Endothelial cell of umbilical vein (primary cell): ENCODE measurements around the gene RFC3. TPM values are rescaled to one million over a fixed set of nuclear protein-coding genes. Genes with fewer than 3 reads are reported as not detected.

ENCODE experiments used
- BruUV-seq: library from RNA; stranded (reverse); fragments of 400-500 nt; replicated peaks from 2 replicates; lab custom pipeline; 2021; lab: Mats Ljungman, UMichigan
- CTCF ChIA-PET: fragments of 300-600, 350-600 bp; sonication (Branson Sonifier 250); formaldehyde crosslinking; loops from one replicate; lab custom pipeline; 2021; ENCODE audit warnings: antibody characterized with exemption, inconsistent platforms; lab: Charles Lee
- POLR2A ChIA-PET: fragments of 300-600, 350-600 bp; sonication (Branson Sonifier 250); formaldehyde crosslinking; loops from one replicate; lab custom pipeline; 2021; ENCODE audit warnings: antibody characterized with exemption, inconsistent platforms; lab: Charles Lee
- DNase-seq: peaks from one replicate; pipeline ENCODE4 v3.0.0-alpha.2; 2011; ENCODE audit warnings: low read depth, low spot score
- FAIRE-seq: peaks from 2 replicates; lab custom pipeline; 2011; peaks lifted over from hg19 to GRCh38; lab: Jason Lieb, UNC
- H2AFZ ChIP-seq: 2 replicates; pipeline ENCODE4 v1.6.0; 2012; ENCODE audit warnings: low read depth, low read length, control low read depth, inconsistent platforms
- H3K27ac ChIP-seq: 2 replicates; pipeline ENCODE4 v1.5.1; 2011; ENCODE audit warnings: low read depth, mild to moderate bottlenecking, control low read depth, low read length, moderate library complexity; ENCODE audit not compliant: insufficient read depth
- H3K27me3 ChIP-seq, 2 experiments: 2 replicates each; pipeline versions ENCODE4 v1.6.0 to v1.6.1; 2011; ENCODE audit warnings: low read length in 2 of 2, mixed read lengths in 1 of 2; ENCODE audit not compliant: control insufficient read depth in 2 of 2, insufficient read depth in 2 of 2
- H3K36me3 ChIP-seq, 2 experiments: 2 replicates in 1 of 2; 3 replicates in 1 of 2; pipeline ENCODE4 v1.5.1; 2011; ENCODE audit warnings: low read length in 2 of 2, mild to moderate bottlenecking in 1 of 2, moderate library complexity in 1 of 2; ENCODE audit not compliant: control insufficient read depth in 2 of 2, insufficient read depth in 2 of 2; ENCODE audit errors: extremely low read depth in 1 of 2
- H3K4me1 ChIP-seq: 3 replicates; pipeline ENCODE4 v1.5.1; 2011; ENCODE audit warnings: mild to moderate bottlenecking, low read length; ENCODE audit not compliant: control insufficient read depth, insufficient read depth; ENCODE audit errors: extremely low read depth
- H3K4me2 ChIP-seq: 2 replicates; pipeline ENCODE4 v1.6.1; 2011; ENCODE audit warnings: low read length, control low read depth, mixed read lengths; ENCODE audit not compliant: insufficient read depth
- H3K4me3 ChIP-seq, 3 experiments: fragments of 200-600 bp in 1 of 3; sonication (generic), shearing (Covaris generic) in 1 of 3; replicated peaks in 1 of 3; 2 replicates each; pipeline ENCODE4 v1.5.1; 2011 to 2016; ENCODE audit warnings: control low read depth in 3 of 3, low read length in 3 of 3, mild to moderate bottlenecking in 2 of 3, inconsistent platforms in 1 of 3, low read depth in 1 of 3, moderate library complexity in 1 of 3; ENCODE audit not compliant: insufficient read depth in 1 of 3
- H3K79me2 ChIP-seq: 2 replicates; pipeline ENCODE4 v1.6.0; 2012; ENCODE audit warnings: low read length, inconsistent platforms; ENCODE audit not compliant: control insufficient read depth, insufficient read depth
- H3K9ac ChIP-seq: replicated peaks from 2 replicates; pipeline ENCODE3; 2011; ENCODE audit warnings: low read length, control low read depth; ENCODE audit not compliant: insufficient read depth; ENCODE audit errors: extremely low read depth
- H3K9me1 ChIP-seq: replicated peaks from 3 replicates; pipeline ENCODE4 v1.6.0; 2011; ENCODE audit warnings: mild to moderate bottlenecking, low read length; ENCODE audit not compliant: control insufficient read depth, insufficient read depth; ENCODE audit errors: extremely low read depth
- H3K9me3 ChIP-seq: replicated peaks from 2 replicates; pipeline ENCODE4 v1.5.1; 2012; ENCODE audit warnings: low read length, inconsistent platforms; ENCODE audit not compliant: control insufficient read depth, insufficient read depth
- H4K20me1 ChIP-seq: replicated peaks from 2 replicates; pipeline ENCODE3; 2011; ENCODE audit warnings: mild to moderate bottlenecking, low read length; ENCODE audit not compliant: control insufficient read depth, insufficient read depth; ENCODE audit errors: extremely low read depth
- EZH2 ChIP-seq: IDR thresholded peaks from 2 replicates; pipeline ENCODE4 v1.6.1; 2012; ENCODE audit warnings: borderline replicate concordance, low read depth, mild to moderate bottlenecking, moderate library complexity, low read length, inconsistent platforms; ENCODE audit not compliant: severe bottlenecking
- FOS ChIP-seq: IDR thresholded peaks from 2 replicates; pipeline ENCODE4 v1.6.1; 2011; ENCODE audit warnings: mild to moderate bottlenecking, low read length, moderate library complexity, borderline replicate concordance; ENCODE audit not compliant: insufficient read depth
- GATA2 ChIP-seq: IDR thresholded peaks from 2 replicates; pipeline ENCODE4 v1.7.0; 2011; ENCODE audit warnings: low read depth, mild to moderate bottlenecking, moderate library complexity, mixed read lengths, low read length; ENCODE audit not compliant: insufficient read length, insufficient read depth
- JUN ChIP-seq: IDR thresholded peaks from 2 replicates; pipeline ENCODE4 v1.6.1; 2011; ENCODE audit warnings: borderline replicate concordance, low read depth; ENCODE audit not compliant: insufficient read length, insufficient read depth
- MAX ChIP-seq: IDR thresholded peaks from 2 replicates; pipeline ENCODE4 v1.6.1; 2011; ENCODE audit not compliant: insufficient read depth, insufficient read length
- MYC ChIP-seq: IDR thresholded peaks from one replicate; pipeline ENCODE4 v1.6.1; 2011; ENCODE audit warnings: mild to moderate bottlenecking, low read depth, low read length
- POLR2A ChIP-seq: IDR thresholded peaks from 2 replicates; pipeline ENCODE4 v1.6.1; 2012; ENCODE audit warnings: low read depth, mild to moderate bottlenecking, control low read depth, low read length
- POLR2AphosphoS5 ChIP-seq: IDR thresholded peaks from 2 replicates; pipeline ENCODE4 v1.6.1; 2012; ENCODE audit warnings: low read depth, mild to moderate bottlenecking, control low read depth, low read length, moderate library complexity; ENCODE audit not compliant: insufficient read depth
- dilution Hi-C: fragments of 300-500 bp; cut with MboI; formaldehyde crosslinking; loops from one replicate; pipeline ENCODE4 v1.15.0; 2019; ENCODE audit warnings: low sequenced_read_pairs; ENCODE audit not compliant: extremely low pct_ligation_motif_present
- intact Hi-C: fragments of 100-400 bp; cut with micrococcal nuclease; formaldehyde crosslinking; loops from one replicate; pipeline ENCODE4 v1.10.0; 2022
- polyA plus RNA-seq, 4 experiments: library from polyadenylated mRNA; depleted of rRNA in 3 of 4; stranded (reverse) in 3 of 4; unstranded in 1 of 4; fragments of >200 nt; gene quantifications; 2 replicates each; pipeline versions ENCODE4 v1.2.1 to v1.2.3, GENCODE V29; 2011 to 2012; ENCODE audit warnings: missing spikeins in 1 of 4
- total RNA-seq: library from RNA; stranded (reverse); gene quantifications from 2 replicates; pipeline ENCODE4 v1.2.3, GENCODE V29; 2021
- TF ChIP-seq, protein P1 (sequence below), 2 donors: IDR thresholded peaks; 1 replicate in 1 of 2; 2 replicates in 1 of 2; pipeline ENCODE4 v1.5.1; 2011; ENCODE audit warnings: low read length in 2 of 2, mild to moderate bottlenecking in 2 of 2, moderate library complexity in 2 of 2, control low read depth in 1 of 2, inconsistent platforms in 1 of 2, low read depth in 1 of 2; ENCODE audit not compliant: insufficient read depth in 1 of 2; ENCODE audit errors: extremely low read depth in 1 of 2

RFC3 gene
- total and polyA plus RNA-seq, 2 donors (not counting 3 experiments of a cell fraction or from before 2014, with no cell fraction given), result 7.3 to 17.9 TPM

- Histone ChIP-seq H3K4me1 (no peaks in the 10 kb centered on the region), H3K9ac (no peak overlapping the region), H3K27ac (no peak overlapping the region), H3K79me2 (no peaks in the 10 kb centered on the region), H3K4me3 (no peak overlapping the region), H4K20me1 (no peaks in the 10 kb centered on the region), H3K9me3 (no peaks in the 10 kb centered on the region), H3K27me3 (peaks cover 0 to 4% of the 10 kb centered on the region in 2 experiments), H3K4me2 (no peak overlapping the region), H2AFZ (no peak overlapping the region), H3K9me1 (no peaks in the 10 kb centered on the region), H3K36me3 (no peaks in the 10 kb centered on the region)
- TF ChIP-seq FOS, result no peak
- no peak for TF ChIP-seq MAX
- TF ChIP-seq MYC, result no peak
- TF ChIP-seq EZH2, result no peak
- TF ChIP-seq JUN, result no peak
- no peak for TF ChIP-seq POLR2AphosphoS5
- TF ChIP-seq, protein P1, sequence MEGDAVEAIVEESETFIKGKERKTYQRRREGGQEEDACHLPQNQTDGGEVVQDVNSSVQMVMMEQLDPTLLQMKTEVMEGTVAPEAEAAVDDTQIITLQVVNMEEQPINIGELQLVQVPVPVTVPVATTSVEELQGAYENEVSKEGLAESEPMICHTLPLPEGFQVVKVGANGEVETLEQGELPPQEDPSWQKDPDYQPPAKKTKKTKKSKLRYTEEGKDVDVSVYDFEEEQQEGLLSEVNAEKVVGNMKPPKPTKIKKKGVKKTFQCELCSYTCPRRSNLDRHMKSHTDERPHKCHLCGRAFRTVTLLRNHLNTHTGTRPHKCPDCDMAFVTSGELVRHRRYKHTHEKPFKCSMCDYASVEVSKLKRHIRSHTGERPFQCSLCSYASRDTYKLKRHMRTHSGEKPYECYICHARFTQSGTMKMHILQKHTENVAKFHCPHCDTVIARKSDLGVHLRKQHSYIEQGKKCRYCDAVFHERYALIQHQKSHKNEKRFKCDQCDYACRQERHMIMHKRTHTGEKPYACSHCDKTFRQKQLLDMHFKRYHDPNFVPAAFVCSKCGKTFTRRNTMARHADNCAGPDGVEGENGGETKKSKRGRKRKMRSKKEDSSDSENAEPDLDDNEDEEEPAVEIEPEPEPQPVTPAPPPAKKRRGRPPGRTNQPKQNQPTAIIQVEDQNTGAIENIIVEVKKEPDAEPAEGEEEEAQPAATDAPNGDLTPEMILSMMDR (IDR thresholded peaks at IDR 0.05; ENCODE audit: extremely low read depth in 1 of 2, insufficient read depth in 1 of 2, low read depth in 1 of 2, low read length in 2 of 2), result no peak
- TF ChIP-seq GATA2, result no peak
- no peak for TF ChIP-seq POLR2A
- ChIA-PET POLR2A (no interaction called here), CTCF (interaction anchor here (1.0 kb wide), 1 partner anchor 1369 kb away, joined by 3 read pairs; no protein-coding TSS in a partner anchor)
- intact Hi-C loops (no loop called here), dilution Hi-C loops (no loop called here)
- FAIRE-seq (no peak), DNase-seq (peak; percentile 11)
- BruUV-seq, result no TSS peak
Measured at GRCh38 chr13:33794576-33794975, 23.4 kb upstream of the RFC3 start.
